HepG2 (cell line): ENCODE measurements around the gene RABGAP1. TPM values are rescaled to one million over a fixed set of nuclear protein-coding genes. Genes with fewer than 3 reads are reported as not detected.

ENCODE experiments used
- ATAC-seq: fragments of 200-7000 bp; cut with Tn5 transposase; 3 replicates; pipeline ENCODE4 v1.9.1; 2020; ENCODE audit warnings: mild to moderate bottlenecking, moderate library complexity
- BruUV-seq: library from RNA; stranded (reverse); fragments of 400-500 nt; replicated peaks from 2 replicates; lab custom pipeline; 2021; lab: Mats Ljungman, UMichigan
- CTCF ChIA-PET: fragments of 300-600 bp; formaldehyde crosslinking; extraction: SDS; loops from one replicate; lab custom pipeline; 2021; ENCODE audit warnings: low total read pairs, inconsistent platforms, low intra/inter-chr PET ratio; lab: Yijun Ruan, JAX
- POLR2A ChIA-PET: fragments of 350-600 bp; sonication (Branson Sonifier 250); formaldehyde crosslinking; loops from one replicate; lab custom pipeline; 2020; ENCODE audit warnings: antibody characterized with exemption, inconsistent platforms; lab: Yijun Ruan, JAX
- DNase-seq: peaks from one replicate; pipeline ENCODE4 v3.0.0-alpha.2; 2015; ENCODE audit warnings: low spot score
- FAIRE-seq: peaks from 3 replicates; lab custom pipeline; 2011; peaks lifted over from hg19 to GRCh38; lab: Jason Lieb, UNC
- H2AFZ ChIP-seq: one replicate; pipeline ENCODE4 v1.6.1; 2011; ENCODE audit warnings: low read length, inconsistent platforms
- H3K27ac ChIP-seq: fragments of 300-600 bp; 3 replicates; pipeline ENCODE4 v1.8.0; 2011; ENCODE audit warnings: mixed run types, mild to moderate bottlenecking, mixed read lengths, low read length, inconsistent platforms; ENCODE audit not compliant: insufficient read depth; ENCODE audit errors: extremely low read length
- H3K27me3 ChIP-seq, 2 experiments: fragments of 200-600 bp in 1 of 2; 2 replicates in 1 of 2; 3 replicates in 1 of 2; pipeline versions ENCODE4 v1.6.0 to v1.8.0; 2011; ENCODE audit warnings: low read length in 2 of 2, mild to moderate bottlenecking in 2 of 2, moderate library complexity in 2 of 2, inconsistent platforms in 1 of 2; ENCODE audit not compliant: insufficient read depth in 2 of 2, control insufficient read depth in 1 of 2
- H3K36me3 ChIP-seq, 2 experiments: fragments of 200-600 bp in 1 of 2; replicated peaks in 1 of 2; 2 replicates in 1 of 2; 3 replicates in 1 of 2; pipeline versions ENCODE4 v1.5.1 to v1.8.0; 2011; ENCODE audit warnings: low read length in 2 of 2, inconsistent platforms in 1 of 2; ENCODE audit not compliant: insufficient read depth in 2 of 2, control insufficient read depth in 1 of 2
- H3K4me1 ChIP-seq: 2 replicates; pipeline ENCODE4 v1.5.1; 2012; ENCODE audit warnings: low read length, inconsistent platforms; ENCODE audit not compliant: insufficient read depth
- H3K4me2 ChIP-seq: 2 replicates; pipeline ENCODE4 v1.6.0; 2011; ENCODE audit warnings: low read depth, low read length, inconsistent platforms
- H3K4me3 ChIP-seq, 3 experiments: fragments of 200-600 bp in 1 of 3; sonication (generic), shearing (Covaris generic) in 1 of 3; replicated peaks in 1 of 3; 2 replicates each; pipeline ENCODE4 v1.5.1; 2011 to 2016; ENCODE audit warnings: low read length in 3 of 3, inconsistent platforms in 2 of 3, low read depth in 2 of 3, mild to moderate bottlenecking in 2 of 3, control low read depth in 1 of 3, mixed read lengths in 1 of 3; ENCODE audit not compliant: insufficient read depth in 1 of 3
- H3K79me2 ChIP-seq: one replicate; pipeline ENCODE4 v1.6.1; 2011; ENCODE audit warnings: low read length, inconsistent platforms; ENCODE audit not compliant: insufficient read depth
- H3K9ac ChIP-seq: 2 replicates; pipeline ENCODE4 v1.6.0; 2011; ENCODE audit warnings: mild to moderate bottlenecking, low read depth, low read length, inconsistent platforms; ENCODE audit not compliant: insufficient read depth
- H3K9me3 ChIP-seq: 2 replicates; pipeline ENCODE4 v1.5.1; 2012; ENCODE audit warnings: mild to moderate bottlenecking, low read length
- H4K20me1 ChIP-seq: 2 replicates; pipeline ENCODE4 v1.6.0; 2011; ENCODE audit warnings: inconsistent platforms, mild to moderate bottlenecking, low read length, moderate library complexity; ENCODE audit not compliant: insufficient read depth
- AFF4 ChIP-seq: sonication (generic); formaldehyde crosslinking; IDR thresholded peaks from 2 replicates; pipeline ENCODE4 v1.4.0; 2020; ENCODE audit warnings: missing genetic modification reagents
- ATAD3A ChIP-seq: sonication (generic); formaldehyde crosslinking; IDR thresholded peaks from 2 replicates; pipeline ENCODE4 v1.4.0; 2020; ENCODE audit warnings: missing genetic modification reagents
- ELF1 ChIP-seq: sonication (generic); formaldehyde crosslinking; IDR thresholded peaks from 2 replicates; pipeline ENCODE4 v1.4.0; 2020; ENCODE audit warnings: missing genetic modification reagents
- ELF4 ChIP-seq: sonication (generic); formaldehyde crosslinking; IDR thresholded peaks from 2 replicates; pipeline ENCODE4 v1.5.0; 2020; ENCODE audit warnings: missing genetic modification reagents, mild to moderate bottlenecking, moderate library complexity, borderline replicate concordance
- HIVEP1 ChIP-seq: sonication (generic); formaldehyde crosslinking; IDR thresholded peaks from 2 replicates; pipeline ENCODE4 v1.4.0; 2020; ENCODE audit warnings: mild to moderate bottlenecking, missing genetic modification reagents
- NR3C1 ChIP-seq: sonication (generic); formaldehyde crosslinking; IDR thresholded peaks from 2 replicates; pipeline ENCODE4 v1.4.0; 2020; ENCODE audit warnings: missing genetic modification reagents
- SALL2 ChIP-seq: sonication (generic); formaldehyde crosslinking; IDR thresholded peaks from 2 replicates; pipeline ENCODE4 v1.8.1; 2023; ENCODE audit warnings: mild to moderate bottlenecking, missing genetic modification reagents, inconsistent platforms
- SP140L ChIP-seq: sonication (generic); formaldehyde crosslinking; IDR thresholded peaks from 2 replicates; pipeline ENCODE4 v1.4.0; 2020; ENCODE audit warnings: missing genetic modification reagents, borderline replicate concordance
- ZBTB37 ChIP-seq: sonication (generic); formaldehyde crosslinking; IDR thresholded peaks from 2 replicates; pipeline ENCODE4 v1.4.0; 2020; ENCODE audit warnings: mild to moderate bottlenecking, missing genetic modification reagents
- ZNF850 ChIP-seq: sonication (generic); formaldehyde crosslinking; conservative IDR thresholded peaks from 2 replicates; pipeline ENCODE4 v1.9.0; 2021; ENCODE audit warnings: mild to moderate bottlenecking, missing genetic modification reagents
- WGBS: methylation state at CpG from one replicate; pipeline ENCODE4 v1.1.6; 2017; ENCODE audit warnings: low lambda C conversion rate; 5-methylcytosine and 5-hydroxymethylcytosine counted together
- in situ Hi-C: cut with HindIII; loops from 2 replicates; pipeline ENCODE4 v1.10.0; 2017; ENCODE audit warnings: low pct_unique_long_range_greater_than_20kb; ENCODE audit not compliant: extremely low pct_ligation_motif_present
- intact Hi-C: fragments of 100-400 bp; cut with micrococcal nuclease; formaldehyde crosslinking; loops from one replicate; pipeline ENCODE4 v1.10.0; 2022; ENCODE audit not compliant: unreplicated experiment
- polyA plus RNA-seq, 8 experiments: library from polyadenylated mRNA; depleted of rRNA in 3 of 8; stranded (reverse) in 7 of 8; unstranded in 1 of 8; fragments of >200 nt; fragmentation: Illumina TruSeq in 4 of 8; extraction: Trizol in 4 of 8; gene quantifications; 2 replicates each; pipeline versions ENCODE4 v1.2.1 to v1.2.3, GENCODE V29; 2011 to 2016; ENCODE audit warnings: low read depth in 4 of 8, missing spikeins in 1 of 8, mixed read lengths in 1 of 8; ENCODE audit not compliant: insufficient read depth in 1 of 8
- total RNA-seq, 5 experiments: library from RNA; depleted of rRNA; stranded (reverse); fragments of >200 nt; fragmentation: Illumina TruSeq; extraction: Trizol; gene quantifications; 2 replicates each; pipeline ENCODE4 v1.2.3, GENCODE V29; 2016; ENCODE audit warnings: low read depth in 1 of 5

The RABGAP1 gene
- total and polyA plus RNA-seq, 2 of the 13 experiments (the other 11 are each of a cell fraction or from before 2014, with no cell fraction given): 19.1 to 19.3 TPM

- ChIA-PET POLR2A (interaction anchor here (0.6 kb wide), 1 partner anchor 74 kb away, joined by 3 read pairs; no protein-coding TSS in a partner anchor), CTCF (no interaction called here)
- Histone ChIP-seq H3K4me3 (no peak overlapping the region), H3K79me2 (no peaks in the 10 kb centered on the region), H3K27me3 (no peaks in the 10 kb centered on the region), H3K4me2 (no peak overlapping the region), H3K9me3 (no peaks in the 10 kb centered on the region), H3K36me3 (peaks cover 12 to 40% of the 10 kb centered on the region in 2 experiments; a peak in 4 of 5 replicates), H3K27ac (peak overlapping the region; percentile 78), H2AFZ (no peak overlapping the region), H4K20me1 (no peaks in the 10 kb centered on the region), H3K9ac (no peak overlapping the region), H3K4me1 (peaks cover 29% of the 10 kb centered on the region)
- ATAC-seq (no peak), FAIRE-seq (no peak), DNase-seq (no peak)
- intact Hi-C loops: loop anchor here (10.0 kb wide), 1 partner anchor 56 kb away; no protein-coding TSS in a partner anchor
- in situ Hi-C loops: no loop called here
- WGBS: over 99% methylated on average over 9 of the region's 9 CpGs
- BruUV-seq: no TSS peak
- TF ChIP-seq SP140L: no peak
- TF ChIP-seq NR3C1 (CRISPR knock-in tag): no peak
- no peak for TF ChIP-seq ZBTB37
- no peak for TF ChIP-seq AFF4 (CRISPR knock-in tag)
- 0 out of 2 replicates have a peak, but pooled peaks have one; percentile 27 for TF ChIP-seq SALL2 (CRISPR knock-in tag)
- TF ChIP-seq ELF1: peak; percentile 4; the same call in 1 of the 2 replicates
- no peak for TF ChIP-seq HIVEP1
- TF ChIP-seq ZNF850 (CRISPR knock-in tag): no peak
- no peak for TF ChIP-seq ELF4 (CRISPR knock-in tag)
- no peak for TF ChIP-seq ATAD3A (CRISPR knock-in tag)
These were observed 168.2 kb downstream of the RABGAP1 start for GRCh38 chr9:123108976-123109375.
